MM.1S (cell line): ENCODE data around the gene DNAH5.
"Not testable (repeated sequence)": the region's sequence is repeated elsewhere in the genome, so short reads cannot be mapped to it uniquely, and the experiment has no call there.

Experiments
- EZH2 ChIP-seq: fragments of 300-600 bp; sonication (generic); optimal IDR thresholded peaks from 2 replicates; pipeline ENCODE3; 2017; ENCODE audit warnings: low read depth, mild to moderate bottlenecking, antibody characterized with exemption, low read length, mixed read lengths
- TF ChIP-seq, protein P1 (sequence below): fragments of 300-600 bp; sonication (generic); IDR thresholded peaks from 2 replicates; pipeline ENCODE4 v1.5.1; 2016; ENCODE audit warnings: antibody characterized with exemption, low read length, mixed read lengths

DNA sequence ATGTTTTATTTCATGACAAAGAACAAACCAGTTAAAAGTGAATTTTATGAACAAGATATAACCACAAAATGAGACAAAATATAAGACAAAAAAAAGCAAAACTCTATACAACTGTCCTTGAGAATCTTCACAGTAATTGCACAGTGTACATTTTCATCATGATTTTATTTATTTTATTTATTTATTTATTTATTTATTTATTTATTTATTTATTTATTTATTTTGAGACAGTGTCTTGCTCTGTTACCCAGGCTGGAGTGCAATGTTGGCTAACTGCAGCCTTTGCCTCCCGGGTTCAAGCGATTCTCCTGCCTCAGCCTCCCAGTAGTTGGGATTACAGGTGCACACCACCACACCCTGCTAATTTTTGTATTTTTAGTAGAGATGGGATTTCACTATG, 145.9 kb downstream of the DNAH5 start:
- TF ChIP-seq, protein P1, sequence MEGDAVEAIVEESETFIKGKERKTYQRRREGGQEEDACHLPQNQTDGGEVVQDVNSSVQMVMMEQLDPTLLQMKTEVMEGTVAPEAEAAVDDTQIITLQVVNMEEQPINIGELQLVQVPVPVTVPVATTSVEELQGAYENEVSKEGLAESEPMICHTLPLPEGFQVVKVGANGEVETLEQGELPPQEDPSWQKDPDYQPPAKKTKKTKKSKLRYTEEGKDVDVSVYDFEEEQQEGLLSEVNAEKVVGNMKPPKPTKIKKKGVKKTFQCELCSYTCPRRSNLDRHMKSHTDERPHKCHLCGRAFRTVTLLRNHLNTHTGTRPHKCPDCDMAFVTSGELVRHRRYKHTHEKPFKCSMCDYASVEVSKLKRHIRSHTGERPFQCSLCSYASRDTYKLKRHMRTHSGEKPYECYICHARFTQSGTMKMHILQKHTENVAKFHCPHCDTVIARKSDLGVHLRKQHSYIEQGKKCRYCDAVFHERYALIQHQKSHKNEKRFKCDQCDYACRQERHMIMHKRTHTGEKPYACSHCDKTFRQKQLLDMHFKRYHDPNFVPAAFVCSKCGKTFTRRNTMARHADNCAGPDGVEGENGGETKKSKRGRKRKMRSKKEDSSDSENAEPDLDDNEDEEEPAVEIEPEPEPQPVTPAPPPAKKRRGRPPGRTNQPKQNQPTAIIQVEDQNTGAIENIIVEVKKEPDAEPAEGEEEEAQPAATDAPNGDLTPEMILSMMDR = not testable (repeated sequence)
- TF ChIP-seq EZH2 = not testable (repeated sequence)
